GM12801 (cell line): ENCODE results near the gene SH2D3C.

ENCODE experiments used
- TF ChIP-seq, protein P1 (sequence below): IDR thresholded peaks from one replicate; pipeline ENCODE4 v1.5.1; 2011; ENCODE audit warnings: control low read depth; ENCODE audit not compliant: insufficient read length; ENCODE audit errors: extremely low read depth

The SH2D3C gene

DNA sequence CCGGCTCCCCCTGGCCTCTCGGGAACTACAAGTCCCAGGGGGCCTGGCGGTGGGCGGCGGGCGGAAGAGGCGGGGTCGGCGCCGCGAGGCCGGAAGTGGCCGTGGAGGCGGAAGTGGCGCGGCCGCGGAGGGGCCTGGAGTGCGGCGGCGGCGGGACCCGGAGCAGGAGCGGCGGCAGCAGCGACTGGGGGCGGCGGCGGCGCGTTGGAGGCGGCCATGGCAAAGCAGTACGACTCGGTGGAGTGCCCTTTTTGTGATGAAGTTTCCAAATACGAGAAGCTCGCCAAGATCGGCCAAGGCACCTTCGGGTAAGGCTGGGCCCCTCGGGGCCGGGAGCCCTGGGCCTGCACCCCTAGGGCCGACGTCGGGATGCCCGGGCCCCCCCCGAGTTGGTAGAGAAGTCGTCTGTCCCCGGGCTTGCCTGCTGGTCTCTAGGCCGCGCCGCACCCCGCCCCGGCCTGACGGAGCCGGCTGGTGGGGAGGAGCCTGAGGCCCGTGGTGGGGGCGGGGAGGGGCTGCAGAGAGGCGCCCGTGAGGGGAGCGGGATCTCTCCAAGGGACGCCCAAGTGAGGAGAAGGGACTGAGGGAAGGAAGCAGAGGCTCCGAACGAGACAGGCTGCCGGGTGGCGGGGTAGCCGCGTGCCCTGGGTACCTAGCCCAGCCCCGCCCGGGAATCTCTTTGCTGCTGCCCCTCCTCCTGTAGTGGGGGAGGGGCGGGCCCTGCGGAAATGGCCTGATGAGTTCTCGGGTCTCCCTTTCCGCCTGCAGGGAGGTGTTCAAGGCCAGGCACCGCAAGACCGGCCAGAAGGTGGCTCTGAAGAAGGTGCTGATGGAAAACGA is 7.7 kb upstream of the SH2D3C start, which contains the start of gene CDK9:
CDK9 (plus strand) TSS at position 102 of the 840 bp plus-strand sequence; CDS start at position 217, 115 bp downstream.
- TF ChIP-seq, protein P1, sequence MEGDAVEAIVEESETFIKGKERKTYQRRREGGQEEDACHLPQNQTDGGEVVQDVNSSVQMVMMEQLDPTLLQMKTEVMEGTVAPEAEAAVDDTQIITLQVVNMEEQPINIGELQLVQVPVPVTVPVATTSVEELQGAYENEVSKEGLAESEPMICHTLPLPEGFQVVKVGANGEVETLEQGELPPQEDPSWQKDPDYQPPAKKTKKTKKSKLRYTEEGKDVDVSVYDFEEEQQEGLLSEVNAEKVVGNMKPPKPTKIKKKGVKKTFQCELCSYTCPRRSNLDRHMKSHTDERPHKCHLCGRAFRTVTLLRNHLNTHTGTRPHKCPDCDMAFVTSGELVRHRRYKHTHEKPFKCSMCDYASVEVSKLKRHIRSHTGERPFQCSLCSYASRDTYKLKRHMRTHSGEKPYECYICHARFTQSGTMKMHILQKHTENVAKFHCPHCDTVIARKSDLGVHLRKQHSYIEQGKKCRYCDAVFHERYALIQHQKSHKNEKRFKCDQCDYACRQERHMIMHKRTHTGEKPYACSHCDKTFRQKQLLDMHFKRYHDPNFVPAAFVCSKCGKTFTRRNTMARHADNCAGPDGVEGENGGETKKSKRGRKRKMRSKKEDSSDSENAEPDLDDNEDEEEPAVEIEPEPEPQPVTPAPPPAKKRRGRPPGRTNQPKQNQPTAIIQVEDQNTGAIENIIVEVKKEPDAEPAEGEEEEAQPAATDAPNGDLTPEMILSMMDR = no peak

DNA sequence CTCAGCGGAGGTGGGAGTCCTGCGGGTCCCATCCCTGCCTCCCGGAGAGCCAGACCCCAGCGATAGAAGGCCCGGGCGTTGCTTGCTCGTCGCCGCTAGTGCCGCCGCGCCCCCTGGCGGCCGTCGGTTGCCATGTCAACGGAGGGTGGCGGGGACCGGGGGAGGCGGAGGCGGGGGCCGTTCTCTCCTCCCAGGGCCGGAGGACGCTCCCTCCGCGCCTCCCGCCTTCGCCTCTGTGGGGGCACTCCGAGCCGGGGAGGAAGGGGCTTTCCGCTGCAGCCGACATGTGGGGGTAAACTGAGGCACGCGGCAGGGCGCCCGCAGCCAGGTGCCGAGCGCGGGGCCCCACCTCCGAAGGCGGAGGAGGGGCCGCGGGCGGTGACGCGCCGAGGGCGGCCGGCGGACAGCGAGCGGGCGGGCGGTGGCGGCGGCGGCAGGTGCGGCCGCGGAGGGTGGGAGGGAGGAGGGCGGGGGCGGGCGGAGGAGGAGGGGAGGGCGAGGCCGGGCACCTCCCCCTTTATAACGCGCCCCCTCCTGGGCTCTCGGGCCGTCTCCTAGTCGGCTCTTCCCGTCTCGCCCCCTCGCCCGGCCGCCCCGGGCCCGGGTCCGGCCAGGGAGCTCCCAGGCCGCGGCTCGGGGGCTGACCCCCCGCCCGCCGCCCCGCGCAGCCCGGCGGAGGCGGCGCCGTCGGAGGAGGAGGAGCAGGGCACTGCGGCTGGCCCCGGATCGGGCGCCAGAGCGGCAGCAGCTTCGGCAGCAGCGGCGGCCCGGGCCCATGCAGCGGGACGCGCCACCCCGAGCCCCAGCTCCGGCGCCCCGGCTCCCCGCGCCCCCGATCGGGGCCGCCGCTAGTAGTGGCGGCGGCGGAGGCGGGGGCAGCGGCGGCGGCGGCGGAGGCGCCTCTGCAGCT is 6.8 kb upstream of the SH2D3C start:
- TF ChIP-seq, protein P1 = no peak

- TF ChIP-seq, protein P1 = no peak
Measured at GRCh38 chr9:127783111-127784008, 4.9 kb upstream of the SH2D3C start.

DNA sequence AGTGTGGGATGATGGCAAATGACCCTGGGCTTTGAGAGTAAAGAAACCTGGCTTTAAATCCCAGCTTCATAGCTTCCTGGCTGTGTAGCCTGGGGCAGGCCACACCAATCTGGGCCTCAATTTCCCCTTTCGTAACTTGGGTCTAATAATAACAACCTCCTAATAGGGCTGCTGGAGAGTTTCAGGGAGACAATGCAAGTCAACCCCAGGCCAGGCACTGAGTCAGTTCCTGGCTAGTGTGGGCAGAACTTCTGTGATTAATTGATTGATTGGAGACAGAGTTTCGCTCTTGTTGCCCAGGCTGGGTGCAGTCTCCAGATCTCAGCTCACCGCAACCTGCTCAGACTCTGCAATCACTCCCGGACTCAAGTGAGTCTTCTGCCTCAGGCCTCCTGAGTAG is 3.3 kb upstream of the SH2D3C start:
- TF ChIP-seq, protein P1 = no peak

- TF ChIP-seq, protein P1 = no peak
Measured at GRCh38 chr9:127780126-127780885, 1.8 kb upstream of the SH2D3C start.

- TF ChIP-seq, protein P1 = no peak
Measured at GRCh38 chr9:127779136-127779981, 893 bp upstream of the SH2D3C start.
